Activated effector memory CD4-positive, alpha-beta T cell treated with anti-CD3 and anti-CD28 coated beads, Interleukin-2, amount 50 U/mL, for 16 hours (primary cell): ENCODE data around the gene OR9G1.
"Not testable (repeated sequence)": the region's sequence is repeated elsewhere in the genome, so short reads cannot be mapped to it uniquely, and the experiment has no call there.

Experiments
- DNase-seq: peaks from one replicate; pipeline ENCODE4 v3.0.0-alpha.2; 2020

Gene OR9G1

GRCh38 chr11:56698795-56699194, at the start of gene OR9G1:
OR9G1 (plus strand) TSS chr11:56699095; CDS start chr11:56700388, 1,293 bp downstream.
- no peak for DNase-seq

- no peak for DNase-seq
These were observed 39.1 kb upstream of the OR9G1 start for GRCh38 chr11:56659755-56660154.

- no peak for DNase-seq
These were observed 35.5 kb upstream of the OR9G1 start, which contains the start of gene OR5AR1 for GRCh38 chr11:56663386-56663785. OR5AR1 (plus strand) TSS chr11:56663686; CDS start chr11:56663686, 0 bp downstream.

- no peak for DNase-seq
These were observed 27.9 kb upstream of the OR9G1 start for GRCh38 chr11:56670984-56671383.

- no peak for DNase-seq
These were observed 10.3 kb upstream of the OR9G1 start for GRCh38 chr11:56688554-56689100.

GRCh38 chr11:56691179-56691578, 7.7 kb upstream of the OR9G1 start:
- not testable (repeated sequence) for DNase-seq

- no peak for DNase-seq
These were observed 5.5 kb upstream of the OR9G1 start for GRCh38 chr11:56693428-56693827.

GRCh38 chr11:56700242-56700913, 1.5 kb downstream of the OR9G1 start:
- DNase-seq = no peak

- no peak for DNase-seq
These were observed 2.1 kb downstream of the OR9G1 start for GRCh38 chr11:56700914-56701485.

GRCh38 chr11:56705784-56706396, 7.0 kb downstream of the OR9G1 start:
- DNase-seq = no peak

- DNase-seq = no peak
These were observed 7.6 kb downstream of the OR9G1 start for GRCh38 chr11:56706486-56706885.

- no peak for DNase-seq
These were observed 15.3 kb downstream of the OR9G1 start for GRCh38 chr11:56714206-56714605.

GRCh38 chr11:56716379-56716854, 17.5 kb downstream of the OR9G1 start:
- DNase-seq = no peak

GRCh38 chr11:56720513-56720912, 21.6 kb downstream of the OR9G1 start:
- no peak for DNase-seq

- no peak for DNase-seq
These were observed 41.2 kb downstream of the OR9G1 start for GRCh38 chr11:56740107-56740506.

GRCh38 chr11:56740886-56741285, 42.0 kb downstream of the OR9G1 start:
- no peak for DNase-seq

GRCh38 chr11:56748597-56748996, 49.7 kb downstream of the OR9G1 start, which contains the start of gene OR9G4:
OR9G4 (minus strand) TSS chr11:56748697; CDS start chr11:56743766, 4,931 bp downstream.
- no peak for DNase-seq

GRCh38 chr11:56750190-56750589, 51.3 kb downstream of the OR9G1 start:
- DNase-seq = no peak

GRCh38 chr11:56751480-56751879, 52.6 kb downstream of the OR9G1 start:
- no peak for DNase-seq
